Central memory CD8-positive, alpha-beta T cell (primary cell): ENCODE data around the gene DGKD.

Experiments
- ATAC-seq: fragments of 150-1000 bp; cut with Tn5 transposase; replicated peaks from 2 replicates; pipeline ENCODE4 v1.10.0; 2022; ENCODE audit warnings: mild to moderate bottlenecking, moderate FRiP score, moderate number of reproducible peaks; ENCODE audit not compliant: poor library complexity, severe bottlenecking; ENCODE audit errors: extremely low read depth
- DNase-seq, 2 donors: peaks; one replicate each; pipeline ENCODE4 v3.0.0; 2021; ENCODE audit warnings: low spot score in 2 of 2
- H3K27ac Mint-ChIP-seq: one replicate; pipeline ENCODE4 v1.8.0; 2022; ENCODE audit warnings: low read depth, mild to moderate bottlenecking, moderate library complexity, mixed read lengths
- H3K27me3 Mint-ChIP-seq: one replicate; pipeline ENCODE4 v1.8.0; 2022; ENCODE audit warnings: mixed read lengths
- H3K36me3 Mint-ChIP-seq: one replicate; pipeline ENCODE4 v1.8.0; 2022; ENCODE audit warnings: mild to moderate bottlenecking, moderate library complexity, mixed read lengths; ENCODE audit not compliant: insufficient read depth
- H3K4me1 Mint-ChIP-seq: one replicate; pipeline ENCODE4 v1.8.0; 2022; ENCODE audit warnings: mixed read lengths
- H3K4me3 Mint-ChIP-seq: one replicate; pipeline ENCODE4 v1.8.0; 2022; ENCODE audit warnings: mild to moderate bottlenecking, moderate library complexity, mixed read lengths
- H3K9me3 Mint-ChIP-seq: one replicate; pipeline ENCODE4 v1.8.0; 2022; ENCODE audit warnings: mixed read lengths

Gene DGKD

DNA sequence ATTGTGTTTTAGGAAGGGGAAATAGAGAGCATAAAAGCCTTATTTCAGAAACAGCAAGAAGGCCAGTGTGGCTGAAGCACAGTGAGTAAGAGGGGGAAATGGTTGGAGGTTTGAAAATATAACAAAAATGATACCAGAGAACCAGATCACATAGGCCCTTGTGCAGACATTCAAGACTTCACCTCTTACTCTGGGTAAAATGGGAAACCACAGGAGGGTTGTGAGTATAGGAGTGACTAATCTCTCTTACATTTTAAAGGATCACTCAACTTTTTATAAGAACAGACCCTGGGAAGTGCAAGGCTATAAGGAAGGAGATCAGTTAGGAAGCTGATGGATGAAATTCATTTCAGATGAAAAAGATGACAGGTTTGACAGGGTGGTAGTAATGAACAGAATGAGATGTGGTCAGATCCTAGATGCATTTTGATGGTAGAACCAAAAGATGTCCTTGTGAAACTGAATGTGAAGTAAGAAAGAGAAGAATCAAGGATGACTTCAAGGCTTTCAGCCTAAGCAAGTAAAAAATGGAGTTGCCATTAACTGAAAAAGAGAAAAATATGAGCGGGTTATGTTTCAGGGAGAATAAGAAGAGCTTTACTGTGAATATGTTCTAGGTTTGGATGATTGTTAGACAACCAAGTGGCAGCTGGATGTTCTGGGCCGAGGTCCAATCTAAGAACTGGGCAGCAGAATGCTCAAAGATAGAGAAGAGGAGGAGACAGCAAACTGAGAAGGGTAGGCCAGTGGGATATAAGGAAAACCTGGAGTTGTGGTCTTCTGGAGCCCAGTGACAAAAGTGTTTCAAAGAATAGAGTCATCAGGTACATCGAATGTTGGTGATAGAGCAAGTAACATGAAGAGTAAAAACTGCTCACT, 147.1 kb downstream of the DGKD start:
- Mint-ChIP-seq H3K36me3 (peaks cover 17% of the 10 kb centered on the region), H3K9me3 (peaks cover 18% of the 10 kb centered on the region), H3K27ac (no peak overlapping the region), H3K27me3 (no peaks in the 10 kb centered on the region), H3K4me3 (no peak overlapping the region), H3K4me1 (no peaks in the 10 kb centered on the region)
- DNase-seq (no peak), ATAC-seq (no peak)

- no peak for DNase-seq
- peaks cover 15% of the 10 kb centered on the region for H3K36me3 Mint-ChIP-seq
- H3K4me3 Mint-ChIP-seq = no peak overlapping the region
- no peak overlapping the region for H3K27ac Mint-ChIP-seq
- H3K9me3 Mint-ChIP-seq = peaks cover 18% of the 10 kb centered on the region
- ATAC-seq = no peak
- H3K4me1 Mint-ChIP-seq = no peaks in the 10 kb centered on the region
- H3K27me3 Mint-ChIP-seq = no peaks in the 10 kb centered on the region
Measured at GRCh38 chr2:233503481-233503880, 149.2 kb downstream of the DGKD start.

DNA sequence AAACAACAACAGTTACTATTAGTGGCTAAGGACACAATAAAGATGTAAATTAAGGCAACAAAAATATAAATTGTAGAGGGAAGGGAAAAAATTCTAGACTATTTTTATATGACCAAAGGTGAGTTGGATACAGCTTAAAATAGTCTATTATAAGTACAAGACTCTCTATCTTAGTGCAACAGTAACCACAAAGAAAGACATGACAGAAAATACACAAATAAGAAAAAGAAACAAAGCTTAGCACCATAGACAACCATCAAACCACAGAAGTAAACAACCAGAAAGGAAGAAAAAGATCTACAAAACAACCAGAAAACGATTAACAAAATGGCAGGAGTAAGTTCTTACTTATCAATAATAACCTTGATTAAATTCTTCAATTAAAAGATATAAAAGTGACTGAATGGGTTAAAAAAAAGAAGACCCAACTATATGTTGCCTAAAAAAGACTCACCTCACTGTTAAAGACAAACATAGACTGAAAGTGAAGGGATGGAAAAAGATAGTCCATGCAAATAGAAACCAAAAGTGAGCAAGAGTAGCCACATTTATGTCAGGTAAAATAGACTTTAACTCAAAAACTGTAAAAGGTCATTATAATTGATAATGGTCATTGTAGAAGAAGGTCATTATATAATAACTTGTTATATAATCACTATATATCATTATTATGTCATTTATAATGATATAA, 149.8 kb downstream of the DGKD start:
- H3K27me3 Mint-ChIP-seq = no peaks in the 10 kb centered on the region
- DNase-seq = no peak
- ATAC-seq = no peak
- no peaks in the 10 kb centered on the region for H3K4me1 Mint-ChIP-seq
- peaks cover 18% of the 10 kb centered on the region for H3K9me3 Mint-ChIP-seq
- H3K36me3 Mint-ChIP-seq = peaks cover 14% of the 10 kb centered on the region
- H3K27ac Mint-ChIP-seq = no peak overlapping the region
- H3K4me3 Mint-ChIP-seq = no peak overlapping the region

GRCh38 chr2:233513953-233514655, 159.8 kb downstream of the DGKD start:
- no peaks in the 10 kb centered on the region for H3K9me3 Mint-ChIP-seq
- ATAC-seq (no peak), DNase-seq (no peak)
- H3K4me3 Mint-ChIP-seq = no peak overlapping the region
- H3K4me1 Mint-ChIP-seq = no peaks in the 10 kb centered on the region
- no peaks in the 10 kb centered on the region for H3K27me3 Mint-ChIP-seq
- no peak overlapping the region for H3K27ac Mint-ChIP-seq
- peaks cover 8% of the 10 kb centered on the region for H3K36me3 Mint-ChIP-seq

DNA sequence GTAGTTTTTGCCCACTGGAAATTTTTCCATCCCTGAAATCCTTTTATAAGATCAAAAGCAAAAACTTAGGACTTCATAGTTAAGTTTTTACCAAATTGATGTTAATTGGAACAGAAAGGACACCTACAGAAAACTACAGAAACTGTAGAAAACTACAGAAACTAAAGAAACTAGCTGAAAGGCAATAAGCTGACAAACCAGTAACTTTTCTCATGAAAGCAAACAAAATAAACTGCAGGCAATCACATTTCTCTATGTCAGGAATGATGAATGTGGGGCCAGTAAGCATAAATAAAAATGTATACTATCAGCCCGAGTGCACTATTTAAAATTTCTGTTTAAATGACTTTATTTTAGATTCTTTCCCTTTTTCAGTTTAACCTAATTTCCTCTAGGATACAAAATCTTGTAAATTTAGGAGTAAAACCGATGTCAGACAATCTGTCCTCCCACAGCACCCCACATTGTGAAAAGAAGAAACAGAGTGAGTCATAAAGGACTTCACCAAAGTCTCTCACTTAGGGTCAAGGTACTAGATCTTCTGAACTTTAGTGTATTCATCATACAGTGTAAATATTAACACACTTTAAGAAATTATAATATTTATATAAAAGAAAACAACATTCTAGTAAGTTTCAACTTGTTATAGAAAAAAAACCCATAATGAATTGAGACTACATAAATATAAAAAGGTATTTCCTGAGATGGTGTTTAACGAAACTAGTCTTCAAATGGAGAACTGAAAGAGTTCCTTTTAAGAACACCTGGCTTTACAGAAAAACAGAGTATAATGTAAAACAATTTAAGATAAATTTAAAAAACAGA, 165.7 kb downstream of the DGKD start:
- Mint-ChIP-seq H3K27ac (no peak overlapping the region), H3K4me3 (no peak overlapping the region), H3K36me3 (peaks cover 7% of the 10 kb centered on the region), H3K9me3 (no peaks in the 10 kb centered on the region), H3K27me3 (no peaks in the 10 kb centered on the region), H3K4me1 (no peaks in the 10 kb centered on the region)
- no peak for ATAC-seq
- no peak for DNase-seq
